LHCN-M2 (cell line): Measurements from ENCODE around the gene ATAD3A. TPM values are rescaled to one million over a fixed set of nuclear protein-coding genes. Genes with fewer than 3 reads are reported as not detected.
A peak's percentile ranks its signal among the peaks of the same experiment; 100 is the strongest.

ENCODE experiments used
- DNase-seq: peaks from one replicate; pipeline ENCODE4 v3.0.0-alpha.2; 2012; ENCODE audit warnings: low read depth
- total RNA-seq: library from RNA; depleted of rRNA; stranded (reverse); fragments of >200 nt; gene quantifications from 2 replicates; pipeline ENCODE4 v1.2.3, GENCODE V29; 2014

Gene ATAD3A
- total RNA-seq, 1 experiment from 2014 or later = 65.0 TPM

DNA sequence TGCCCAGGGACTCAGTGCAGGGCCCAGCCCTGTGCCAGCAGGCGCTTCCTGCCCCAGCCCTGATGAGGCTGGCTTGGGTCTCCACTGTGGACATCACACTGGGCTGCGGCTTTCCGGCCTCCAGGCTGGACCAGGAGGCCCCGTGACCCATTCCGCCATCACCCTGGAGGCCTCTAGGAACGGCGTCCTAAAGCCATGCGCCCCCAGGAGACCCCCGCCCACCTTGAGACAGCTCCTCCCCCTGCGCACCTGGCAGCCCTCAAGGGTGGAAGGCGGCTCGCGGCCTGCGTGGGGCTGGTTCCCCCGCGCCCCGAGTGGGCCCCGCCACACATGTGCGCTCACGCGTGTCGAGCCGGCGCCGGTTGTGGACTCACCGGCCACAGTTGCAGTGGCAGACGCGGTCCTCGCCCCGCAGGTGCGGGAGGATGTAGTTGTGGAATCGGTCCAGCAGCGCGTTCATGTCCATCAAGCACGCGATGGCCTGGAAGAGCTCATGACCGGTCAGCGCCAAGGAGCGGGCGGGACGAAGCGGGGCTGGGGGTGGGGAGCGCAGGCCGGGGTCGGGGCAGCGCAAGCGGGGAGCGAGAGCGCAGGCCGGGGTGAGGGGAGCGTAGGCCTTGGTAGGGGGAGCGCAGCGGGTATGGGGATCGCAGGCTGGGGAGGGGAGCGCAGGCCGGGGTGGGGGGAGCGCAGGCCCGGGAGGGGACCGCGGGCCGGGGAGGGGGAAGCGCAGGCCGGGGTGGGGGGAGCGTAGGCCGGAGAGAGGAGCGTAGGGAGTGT is 27.5 kb downstream of the ATAD3A start:
- DNase-seq = no peak

DNA sequence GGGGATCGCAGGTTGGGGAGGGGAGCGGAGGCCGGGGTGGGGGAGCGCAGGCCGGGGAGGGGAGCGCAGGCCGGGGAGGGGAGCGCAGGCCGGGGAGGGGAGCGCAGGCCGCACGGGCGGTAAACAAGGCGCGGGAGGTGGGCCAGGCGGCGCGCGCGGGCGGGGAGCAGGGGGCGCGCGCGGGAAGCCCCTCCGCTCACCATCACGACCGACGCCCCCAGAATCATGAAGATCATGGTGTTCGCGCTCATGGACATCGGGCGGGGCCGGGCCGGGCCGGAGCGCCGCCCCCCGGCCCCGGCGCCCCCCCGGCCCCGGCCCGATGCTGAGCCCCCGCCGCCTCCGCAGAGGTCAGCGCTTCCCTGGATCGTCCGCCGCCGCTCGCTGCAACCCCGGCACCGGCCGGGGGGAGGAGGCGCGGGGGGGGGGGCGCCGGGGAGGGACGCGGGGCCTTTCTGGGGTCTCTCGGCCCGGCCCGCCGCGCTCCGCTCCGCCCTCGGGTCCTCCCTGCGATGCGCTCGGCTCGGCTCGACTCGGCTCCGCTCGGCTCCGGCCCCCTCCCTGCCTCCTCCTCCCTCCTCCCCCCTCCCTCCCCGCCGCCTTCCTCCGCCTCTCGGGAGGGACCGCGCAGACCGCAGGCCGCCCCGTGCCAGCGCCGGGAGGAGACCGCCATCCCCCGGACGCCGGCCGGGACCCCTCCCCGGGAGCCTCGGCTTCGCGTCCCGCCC is 28.3 kb downstream of the ATAD3A start, which contains the start of gene TMEM240:
Gene TMEM240 (minus strand): TSS at position 535 of the 728 bp plus-strand sequence. CDS start 278 bp downstream, at position 257.
- no peak for DNase-seq

DNA sequence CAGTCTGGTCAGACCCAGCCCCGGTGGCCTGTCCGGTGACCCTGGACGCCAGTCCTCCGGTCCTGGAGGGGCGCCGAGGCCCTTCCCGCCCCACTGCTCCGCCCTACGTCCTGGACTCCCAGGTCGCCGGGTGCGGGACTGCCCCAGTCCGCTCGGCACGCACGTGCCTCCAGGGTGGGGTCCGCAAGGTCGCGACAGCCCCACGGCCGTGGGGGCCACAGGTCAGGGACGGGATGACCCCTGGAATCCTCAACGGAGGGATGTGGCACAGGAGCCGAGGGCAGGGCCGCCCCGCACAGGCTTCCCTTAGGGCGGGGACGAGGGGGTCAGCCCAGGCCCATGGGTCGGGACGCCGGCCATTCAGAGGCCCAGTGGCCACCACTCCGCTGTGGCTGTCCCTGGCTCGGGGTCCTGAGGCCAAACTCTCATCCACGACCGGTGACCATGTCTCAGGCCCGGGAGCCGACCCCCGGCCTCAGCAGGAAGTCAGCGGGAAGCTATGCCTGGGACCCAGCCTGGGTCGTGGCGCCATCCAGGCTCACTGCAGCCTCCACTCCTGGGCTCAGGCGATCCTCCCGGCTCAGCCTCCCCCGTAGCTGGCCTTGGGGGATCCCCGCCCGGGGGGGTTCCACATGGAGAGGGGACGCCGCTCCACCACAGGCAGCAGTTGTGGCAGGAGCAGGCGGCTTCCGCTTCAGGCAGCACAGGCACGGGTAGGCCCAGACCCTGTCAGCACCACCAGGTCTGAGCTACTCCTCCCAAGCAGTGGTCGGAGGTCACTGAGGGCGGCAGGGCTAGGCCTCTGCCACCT is 29.1 kb downstream of the ATAD3A start:
- DNase-seq = no peak

DNA sequence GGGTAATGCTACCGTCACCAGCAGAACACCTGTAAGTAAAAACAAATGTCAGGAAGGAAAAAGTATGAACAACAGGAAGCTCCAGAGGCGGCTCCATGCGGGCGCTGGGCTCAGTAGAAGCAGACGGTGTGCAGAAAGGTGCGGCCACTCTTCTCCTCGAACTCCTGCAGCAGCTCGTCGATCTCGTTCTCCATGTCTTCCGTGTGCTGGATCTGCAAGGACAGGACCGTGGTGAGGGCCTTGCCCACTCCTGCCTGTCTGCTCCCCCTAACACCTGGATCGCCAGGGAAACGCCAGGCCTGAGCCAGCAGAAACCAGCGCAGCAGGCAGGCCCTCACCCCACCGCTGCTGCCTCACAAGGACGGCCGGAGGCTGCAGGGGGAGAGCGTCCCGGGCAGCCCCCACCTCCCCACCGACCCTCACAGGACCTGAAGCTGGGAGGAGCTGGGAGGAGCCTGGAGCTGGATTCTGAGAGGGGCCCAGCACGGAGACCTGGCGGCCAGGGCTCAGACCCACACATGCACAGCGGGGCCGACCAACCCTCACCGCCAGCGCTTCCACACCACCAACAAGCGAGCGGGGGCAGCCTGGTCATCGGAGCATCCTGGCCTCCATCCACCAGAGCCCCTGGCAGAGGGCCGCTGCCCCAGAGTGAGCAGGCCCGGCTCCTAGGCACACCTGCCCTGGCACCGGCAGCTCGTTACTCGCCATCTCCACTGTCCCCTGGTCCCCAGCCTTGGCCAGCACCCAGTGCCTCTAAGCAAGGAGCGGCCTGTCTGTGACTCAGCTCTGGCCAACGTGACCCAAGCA is 30.2 kb downstream of the ATAD3A start:
- DNase-seq = no peak

DNA sequence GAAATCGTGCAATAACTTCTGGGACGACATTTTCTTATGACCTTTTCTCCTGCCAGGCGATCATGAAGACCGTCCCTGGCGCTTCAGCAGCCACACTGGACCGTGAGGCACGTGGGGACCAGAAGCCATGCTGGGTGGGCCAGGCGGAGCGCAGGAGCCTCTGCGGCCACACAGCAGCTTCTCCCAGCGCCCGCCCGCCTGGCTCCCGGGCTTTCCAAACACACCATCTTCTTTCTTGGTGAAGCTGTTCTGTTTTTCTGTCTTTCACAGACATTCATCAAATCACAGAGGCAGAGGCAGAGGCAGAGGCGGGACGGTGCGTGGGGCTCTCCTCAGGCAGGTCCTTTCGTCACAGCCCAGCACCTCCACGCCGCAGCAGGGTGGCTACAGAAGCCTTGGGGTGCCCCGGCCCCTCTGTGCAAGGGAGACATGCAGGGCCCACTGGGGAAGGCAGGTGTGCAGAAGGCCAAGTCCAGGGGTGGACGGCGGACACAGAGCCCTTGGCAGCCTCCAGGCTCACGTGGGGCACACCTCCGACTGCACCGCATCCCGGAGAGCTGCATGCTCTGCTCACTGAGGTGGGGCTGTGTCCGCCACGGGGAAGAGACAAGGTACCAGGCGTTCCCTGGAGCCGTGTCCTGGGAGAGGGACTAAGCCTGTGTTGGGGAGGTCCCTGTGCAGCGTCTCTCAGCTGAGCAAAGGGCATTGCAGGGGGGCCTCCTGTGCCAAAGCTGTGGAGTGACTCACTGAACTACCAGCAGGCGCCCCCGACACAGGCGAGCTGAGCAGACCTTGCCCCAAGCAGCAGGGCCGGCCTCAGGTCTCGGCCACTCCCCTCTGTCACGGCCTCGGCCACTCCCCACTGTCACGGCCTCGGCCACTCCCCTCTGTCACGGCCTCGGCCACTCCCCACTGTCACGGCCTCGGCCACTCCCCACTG is 31.1 kb downstream of the ATAD3A start:
- no peak for DNase-seq

DNA sequence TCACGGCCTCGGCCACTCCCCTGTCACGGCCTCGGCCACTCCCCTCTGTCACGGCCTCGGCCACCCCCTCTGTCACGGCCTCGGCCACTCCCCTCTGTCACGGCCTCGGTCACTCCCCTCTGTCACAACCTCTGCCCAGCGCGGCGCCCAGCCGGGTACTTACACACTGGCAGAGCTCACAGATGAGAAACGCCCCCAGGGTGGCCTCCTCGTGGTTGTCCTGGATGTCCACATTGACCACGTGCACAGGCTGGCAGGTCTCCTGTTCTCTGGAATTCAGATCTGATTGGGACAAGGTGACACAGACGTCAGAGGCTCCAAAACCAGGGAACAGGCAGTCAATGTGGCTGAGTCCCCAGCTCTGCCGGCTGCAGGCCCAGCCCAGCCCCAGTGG is 31.7 kb downstream of the ATAD3A start:
- no peak for DNase-seq

DNA sequence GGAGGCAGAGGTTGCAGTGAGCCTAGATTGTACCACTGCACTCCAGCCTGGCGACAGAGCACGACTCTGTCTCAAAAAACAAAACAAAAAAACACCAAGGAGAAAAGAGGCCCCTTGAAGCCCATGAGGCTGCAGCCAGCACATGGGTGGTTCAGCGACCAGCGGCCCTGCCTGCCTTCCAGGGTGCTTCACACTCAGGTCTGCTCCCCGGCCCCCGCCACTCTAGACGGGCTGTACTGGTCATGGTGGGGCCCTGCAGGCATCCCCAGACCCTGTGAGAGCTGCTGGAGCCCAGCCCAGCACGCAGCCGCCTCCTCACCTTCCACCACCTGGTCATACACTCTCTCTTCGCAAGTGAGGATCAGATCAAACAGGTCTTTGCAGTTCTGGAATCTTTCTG is 32.6 kb downstream of the ATAD3A start:
- DNase-seq = no peak

DNA sequence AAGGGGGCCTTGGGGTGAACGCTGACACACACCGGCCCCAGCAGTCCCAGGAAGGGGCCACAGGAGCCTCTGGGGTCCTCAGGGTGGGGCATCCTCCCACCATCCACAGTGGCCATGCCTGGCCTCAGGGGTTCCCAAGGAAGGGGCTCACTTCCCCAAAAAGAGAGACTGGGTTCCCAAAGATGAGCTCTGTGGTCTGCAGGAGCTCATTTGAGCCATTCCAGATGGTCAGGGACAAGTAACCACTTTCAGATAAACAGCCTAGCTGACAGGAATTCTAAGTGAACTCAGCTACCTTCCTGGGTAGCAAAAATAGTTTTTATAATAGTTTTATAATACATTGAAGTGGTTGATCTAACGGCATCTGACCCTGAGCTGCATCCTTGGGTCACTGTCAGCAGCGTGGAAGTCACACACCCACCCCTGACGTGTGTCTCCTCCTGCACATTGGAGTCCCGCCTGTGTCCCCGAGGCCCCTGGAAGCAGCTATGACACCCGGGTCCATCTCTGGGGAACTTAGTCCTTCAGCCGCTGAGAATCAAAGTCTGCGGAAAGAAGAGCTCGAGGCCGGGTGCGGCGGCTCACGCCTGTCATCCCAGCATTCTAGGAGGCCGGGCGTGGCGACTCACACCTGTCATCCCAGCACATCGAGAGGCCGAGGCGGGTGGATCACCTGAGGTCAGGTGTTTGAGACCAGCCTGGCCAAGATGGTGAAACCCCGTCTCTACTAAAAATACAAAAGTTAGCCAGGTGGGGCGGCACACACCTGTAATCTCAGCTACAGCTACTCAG is 34.2 kb downstream of the ATAD3A start:
- no peak for DNase-seq

DNA sequence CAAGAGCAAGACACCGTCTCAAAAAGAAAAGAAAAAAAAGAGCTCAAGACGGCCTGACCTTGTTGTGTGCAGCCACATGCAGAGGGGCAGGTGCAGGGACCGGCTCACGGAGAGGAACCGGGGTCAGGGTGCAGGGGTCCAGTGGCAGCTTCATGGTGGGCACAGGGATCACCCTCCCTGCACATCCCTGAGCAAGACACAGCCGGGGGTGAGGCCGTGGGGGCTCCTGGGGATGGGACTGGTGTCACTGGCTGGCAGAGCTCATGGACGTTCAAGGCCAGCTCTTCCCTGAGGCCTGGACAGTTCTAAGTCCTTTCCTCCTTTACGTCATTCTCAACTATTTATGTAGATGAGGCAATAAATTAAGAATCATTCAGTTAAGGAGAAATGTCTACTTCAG is 35.0 kb downstream of the ATAD3A start:
- DNase-seq = no peak

DNA sequence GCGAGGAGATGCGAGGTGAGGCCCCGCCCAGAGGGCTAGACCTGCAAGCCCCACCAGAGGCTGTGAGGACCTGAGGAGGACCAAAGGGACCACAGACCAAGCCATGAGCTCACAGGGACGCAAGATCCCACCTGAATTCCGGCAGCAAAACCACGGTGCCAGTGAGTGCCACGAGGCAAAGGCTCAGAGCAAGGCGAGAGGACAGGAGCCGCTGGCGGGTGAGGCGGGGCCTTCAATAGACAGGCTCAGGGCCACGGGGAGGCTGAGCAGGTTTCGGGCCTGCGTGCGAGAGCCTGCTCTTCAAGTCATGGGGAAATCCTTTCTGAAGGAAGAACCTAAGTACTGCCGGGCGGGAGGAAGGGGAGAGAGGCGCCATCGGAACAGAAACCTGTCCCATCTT is 35.5 kb downstream of the ATAD3A start:
- no peak for DNase-seq

DNA sequence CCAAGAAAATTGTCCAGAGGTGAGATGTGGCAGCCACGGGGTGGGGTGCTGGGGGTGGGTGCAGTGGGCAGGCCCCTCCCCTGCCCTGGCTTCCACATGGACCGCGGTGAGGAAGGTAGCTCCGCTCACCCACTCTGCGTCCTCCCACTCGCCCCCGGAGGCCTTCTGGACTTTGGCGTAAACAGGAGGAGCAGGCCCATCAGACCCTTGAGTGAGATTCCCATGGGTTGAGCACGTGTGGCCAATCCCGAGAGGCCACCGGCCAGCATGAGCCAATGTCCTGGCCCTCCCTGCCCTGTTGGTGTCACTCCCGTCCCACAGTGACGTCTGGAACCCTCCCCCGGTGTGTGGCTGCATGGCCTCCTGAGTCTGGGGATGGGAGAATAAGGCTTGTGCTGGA is 36.6 kb downstream of the ATAD3A start:
- no peak for DNase-seq

DNA sequence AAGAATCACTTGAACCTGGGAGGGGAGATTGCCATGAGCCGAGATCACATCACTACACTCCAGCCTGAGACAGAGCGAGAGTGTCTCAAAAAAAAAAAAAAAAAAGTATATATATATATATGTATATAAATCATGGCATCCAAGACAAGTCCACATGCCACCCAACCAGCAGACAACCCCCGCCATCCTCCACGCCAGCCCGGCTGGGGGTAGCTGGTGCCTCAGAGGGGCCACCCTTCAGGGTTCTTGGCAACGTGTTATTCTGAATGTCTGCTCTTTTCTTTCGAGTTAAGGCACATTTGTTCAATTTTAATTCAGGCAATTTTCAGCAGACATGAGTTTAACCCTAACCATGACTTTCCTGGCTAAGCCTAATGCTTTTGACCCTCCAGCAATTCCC is 38.1 kb downstream of the ATAD3A start:
- no peak for DNase-seq

DNA sequence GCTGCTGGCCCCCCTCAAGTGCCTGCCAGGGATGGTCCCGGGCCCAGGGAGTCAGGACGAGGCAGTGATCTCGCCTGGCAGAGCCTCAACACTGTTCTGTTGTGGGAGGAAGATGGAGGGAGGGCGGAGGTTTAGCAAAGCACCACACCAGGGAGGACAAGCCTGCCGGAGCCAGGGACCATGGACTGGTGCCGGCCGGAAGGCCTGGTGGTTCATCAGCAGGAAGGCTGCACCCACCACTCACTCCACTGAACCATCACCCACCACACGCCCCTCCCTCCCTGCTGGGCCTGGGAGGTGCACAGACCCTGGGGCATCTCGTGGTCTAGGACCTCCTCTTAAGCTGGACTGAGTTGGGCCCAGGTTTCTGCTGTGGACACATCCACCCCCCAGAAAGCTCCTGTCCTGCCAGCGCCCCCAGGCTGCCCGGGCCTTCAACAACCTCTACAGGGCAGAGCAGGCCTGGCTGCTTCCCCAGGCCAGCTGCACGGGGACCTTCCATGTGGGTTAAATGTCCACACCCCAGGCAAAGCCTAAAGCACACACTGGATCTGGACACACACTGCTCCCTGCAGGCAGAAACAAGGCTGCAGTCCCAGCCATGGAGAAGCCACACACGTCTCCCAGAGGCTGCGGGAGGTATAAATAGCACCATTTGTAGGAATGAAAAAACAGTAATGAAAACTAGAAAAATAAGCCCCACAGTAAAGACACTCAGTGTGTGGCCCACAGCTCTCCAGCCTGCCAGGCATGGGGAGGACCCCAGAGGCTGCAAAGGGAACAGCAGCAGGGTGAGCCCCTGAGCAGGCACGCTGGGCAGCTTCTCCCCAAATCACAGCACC is 38.9 kb downstream of the ATAD3A start:
- peak; percentile 45 for DNase-seq

DNA sequence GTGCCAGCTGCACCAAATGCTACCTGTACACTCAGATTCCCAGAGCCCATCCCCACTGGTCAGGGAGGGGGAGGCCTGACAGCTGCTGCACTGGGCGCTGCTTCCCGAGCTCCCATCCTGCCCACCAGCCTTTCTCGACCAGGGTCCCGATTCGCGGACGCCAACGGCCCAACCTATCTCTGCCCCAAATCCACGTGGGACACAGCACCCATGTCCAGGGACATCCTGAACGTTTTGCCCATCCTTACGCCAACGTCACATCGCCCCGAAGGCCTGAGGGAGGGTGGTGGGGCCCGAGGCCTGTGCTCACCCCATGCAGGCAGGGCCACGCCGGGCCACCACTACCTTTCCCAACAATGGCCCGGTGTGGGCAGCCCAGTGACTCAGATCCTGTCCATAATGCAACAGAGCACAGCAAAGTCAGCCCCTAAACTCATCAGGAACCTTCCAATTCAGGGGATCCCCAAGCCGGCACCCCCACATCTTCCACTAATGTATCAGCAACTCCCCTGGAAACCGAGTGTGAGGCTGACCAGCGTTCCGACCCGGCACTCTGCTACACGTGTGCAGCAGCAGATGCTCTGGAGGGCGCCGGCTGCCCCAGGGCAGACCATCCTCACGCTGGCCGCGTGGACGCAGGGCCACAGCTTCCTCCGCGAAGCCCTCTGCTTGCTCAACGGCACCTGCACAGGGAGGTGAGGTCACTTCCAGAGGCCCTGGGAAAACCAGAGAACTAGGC is 39.7 kb downstream of the ATAD3A start:
- DNase-seq = no peak

DNA sequence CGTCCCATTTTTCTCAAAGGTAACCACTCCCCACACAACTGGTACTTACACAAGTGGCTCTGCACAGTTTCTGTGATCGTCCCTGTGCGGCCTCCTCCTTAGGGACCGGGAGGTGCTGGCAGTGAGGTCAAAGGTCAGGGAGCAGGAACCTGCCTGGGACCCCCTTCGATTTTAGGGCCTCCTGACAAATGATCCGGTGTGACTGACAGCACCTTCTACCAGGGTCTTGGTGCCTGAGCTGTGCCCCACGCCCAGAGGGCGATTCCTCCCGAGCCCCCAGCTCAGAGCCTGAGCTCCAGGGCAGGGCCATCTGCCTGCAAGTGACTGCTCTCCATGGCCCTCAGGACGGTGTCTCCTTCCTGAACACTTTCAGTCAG is 40.3 kb downstream of the ATAD3A start:
- DNase-seq = no peak

DNA sequence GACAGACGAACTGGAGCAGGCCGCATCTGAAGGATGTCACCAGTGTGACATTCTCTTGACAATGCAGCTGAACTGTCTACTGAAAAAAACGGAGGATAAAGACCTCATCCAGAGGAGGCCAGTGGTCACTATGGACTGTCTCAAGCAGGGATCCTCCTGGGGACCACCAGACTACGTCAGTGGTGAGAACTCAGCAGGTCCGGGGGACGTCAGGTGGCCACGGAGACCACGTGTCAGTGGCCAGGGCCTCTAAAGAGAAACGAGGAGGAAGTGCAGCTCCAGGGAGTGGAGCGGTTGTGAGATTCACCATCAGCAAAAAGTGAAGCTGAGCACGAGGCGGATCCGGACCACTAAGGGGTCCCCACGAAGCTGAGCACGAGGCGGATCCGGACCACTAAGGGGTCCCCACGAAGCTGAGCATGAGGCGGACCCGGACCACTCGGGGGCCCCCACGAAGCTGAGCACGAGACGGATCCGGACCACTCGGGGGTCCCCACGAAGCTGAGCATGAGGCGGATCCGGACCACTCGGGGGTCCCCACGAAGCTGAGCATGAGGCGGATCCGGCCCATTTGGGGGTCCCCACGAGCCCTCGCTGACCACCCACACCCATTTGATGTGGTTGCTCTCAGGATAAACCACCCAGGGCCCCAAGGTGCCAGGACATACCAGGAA is 42.0 kb downstream of the ATAD3A start:
- DNase-seq = no peak

DNA sequence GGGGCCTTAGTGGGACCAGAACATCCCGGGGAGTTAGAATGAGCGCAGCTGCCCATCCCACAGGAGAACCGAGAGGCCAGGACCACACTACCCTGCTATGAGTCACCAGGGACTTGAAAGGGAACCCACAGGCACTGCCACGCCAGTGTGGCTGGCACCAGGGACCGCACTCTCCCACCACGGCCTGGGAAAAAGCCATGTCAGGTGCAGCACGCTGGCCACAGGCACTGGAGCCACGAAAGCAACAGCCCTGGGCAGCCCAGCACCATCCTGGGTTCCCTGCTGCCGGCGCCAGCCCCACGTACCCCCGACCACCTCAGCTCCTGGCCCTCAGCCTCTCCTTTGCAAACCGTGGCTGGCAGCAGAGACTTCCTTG is 42.6 kb downstream of the ATAD3A start:
- DNase-seq = peak; percentile 85
